IMR-90 (cell line): ENCODE results near the gene HTR3E. TPM values are rescaled to one million over a fixed set of nuclear protein-coding genes. Genes with fewer than 3 reads are reported as not detected.

Experiments
- ATAC-seq: fragments of 200-7000 bp; cut with Tn5 transposase; 2 replicates; pipeline ENCODE4 v1.9.1; 2020; ENCODE audit warnings: low read depth, mild to moderate bottlenecking, moderate library complexity
- BruUV-seq: library from RNA; stranded (reverse); fragments of 400-500 nt; replicated peaks from 2 replicates; lab custom pipeline; 2021; lab: Mats Ljungman, UMichigan
- CTCF ChIA-PET: fragments of 300-600 bp; formaldehyde crosslinking; extraction: SDS; loops from one replicate; lab custom pipeline; 2021; ENCODE audit warnings: antibody characterized with exemption; lab: Yijun Ruan, JAX
- POLR2A ChIA-PET: fragments of 300-600 bp; sonication (Branson Sonifier 250); formaldehyde crosslinking; loops from one replicate; lab custom pipeline; 2022; ENCODE audit warnings: antibody characterized with exemption; ENCODE audit not compliant: unreplicated experiment; lab: Charles Lee
- DNase-seq: peaks from one replicate; pipeline ENCODE4 v3.0.0; 2013
- H2AFZ ChIP-seq: replicated peaks from 2 replicates; pipeline ENCODE3; 2013; ENCODE audit warnings: low read length, mild to moderate bottlenecking; ENCODE audit not compliant: poor library complexity
- H2AK5ac ChIP-seq: 2 replicates; pipeline ENCODE4 v1.6.1; 2013; ENCODE audit warnings: low read depth, low read length, inconsistent platforms
- H2AK9ac ChIP-seq: replicated peaks from 2 replicates; pipeline ENCODE3; 2013; ENCODE audit warnings: mild to moderate bottlenecking, low read depth, low read length, moderate library complexity; ENCODE audit not compliant: poor library complexity
- H2BK120ac ChIP-seq: 2 replicates; pipeline ENCODE4 v1.6.1; 2013; ENCODE audit warnings: low read depth, low read length, inconsistent platforms
- H2BK15ac ChIP-seq: 3 replicates; pipeline ENCODE4 v1.6.1; 2013; ENCODE audit warnings: low read depth, low read length, inconsistent platforms
- H2BK20ac ChIP-seq: 2 replicates; pipeline ENCODE4 v1.6.1; 2013; ENCODE audit warnings: low read depth, mild to moderate bottlenecking, inconsistent platforms, low read length, moderate library complexity
- H2BK5ac ChIP-seq: 2 replicates; pipeline ENCODE4 v1.6.1; 2013; ENCODE audit warnings: mild to moderate bottlenecking, low read depth, low read length, inconsistent platforms; ENCODE audit not compliant: poor library complexity, severe bottlenecking
- H3K14ac ChIP-seq: replicated peaks from 2 replicates; pipeline ENCODE4 v1.6.1; 2013; ENCODE audit warnings: low read depth, low read length, inconsistent platforms
- H3K18ac ChIP-seq: 2 replicates; pipeline ENCODE4 v1.6.1; 2013; ENCODE audit warnings: low read depth, low read length, control low read depth
- H3K23ac ChIP-seq: 2 replicates; pipeline ENCODE4 v1.6.1; 2013; ENCODE audit warnings: low read depth, low read length, inconsistent platforms
- H3K27ac ChIP-seq: 2 replicates; pipeline ENCODE4 v1.5.1; 2013; ENCODE audit warnings: mild to moderate bottlenecking, control low read depth, low read length; ENCODE audit not compliant: insufficient read depth
- H3K27me3 ChIP-seq: 2 replicates; pipeline ENCODE4 v1.6.1; 2013; ENCODE audit warnings: low read length; ENCODE audit not compliant: control insufficient read depth, insufficient read depth
- H3K36me3 ChIP-seq: 2 replicates; pipeline ENCODE4 v1.6.1; 2013; ENCODE audit warnings: low read length, mixed read lengths; ENCODE audit not compliant: control insufficient read depth, insufficient read depth
- H3K4ac ChIP-seq: 2 replicates; pipeline ENCODE4 v1.6.1; 2013; ENCODE audit warnings: low read depth, low read length, inconsistent platforms
- H3K4me1 ChIP-seq: 2 replicates; pipeline ENCODE4 v1.6.1; 2013; ENCODE audit warnings: low read length, mixed read lengths; ENCODE audit not compliant: control insufficient read depth, insufficient read depth
- H3K4me2 ChIP-seq: 2 replicates; pipeline ENCODE4 v1.6.1; 2013; ENCODE audit warnings: low read depth, mild to moderate bottlenecking, control low read depth, low read length, moderate library complexity
- H3K4me3 ChIP-seq: 2 replicates; pipeline ENCODE4 v1.5.1; 2013; ENCODE audit warnings: low read depth, mild to moderate bottlenecking, control low read depth, low read length, moderate library complexity; ENCODE audit not compliant: insufficient read depth
- H3K56ac ChIP-seq: 2 replicates; pipeline ENCODE4 v1.6.1; 2013; ENCODE audit warnings: low read length, inconsistent platforms; ENCODE audit not compliant: insufficient read depth; ENCODE audit errors: extremely low read depth
- H3K79me1 ChIP-seq, 2 experiments: 2 replicates each; pipeline ENCODE4 v1.6.1; 2013; ENCODE audit warnings: low read length in 2 of 2, inconsistent platforms in 1 of 2, low read depth in 1 of 2
- H3K9ac ChIP-seq: 2 replicates; pipeline ENCODE4 v1.6.1; 2013; ENCODE audit warnings: low read depth, low read length, control low read depth
- H3K9me1 ChIP-seq: 2 replicates; pipeline ENCODE4 v1.6.1; 2013; ENCODE audit warnings: low read length, inconsistent platforms; ENCODE audit not compliant: insufficient read depth
- H3K9me3 ChIP-seq: 2 replicates; pipeline ENCODE4 v1.6.1; 2013; ENCODE audit warnings: low read length; ENCODE audit not compliant: control insufficient read depth, insufficient read depth
- H4K20me1 ChIP-seq: 2 replicates; pipeline ENCODE4 v1.6.1; 2013; ENCODE audit warnings: low read length, inconsistent platforms; ENCODE audit not compliant: insufficient read depth
- H4K5ac ChIP-seq: 2 replicates; pipeline ENCODE4 v1.6.1; 2013; ENCODE audit warnings: mild to moderate bottlenecking, low read depth, low read length, control low read depth
- H4K8ac ChIP-seq, 2 experiments: 2 replicates each; pipeline ENCODE4 v1.6.1; 2013; ENCODE audit warnings: low read depth in 2 of 2, low read length in 2 of 2, control low read depth in 1 of 2, inconsistent platforms in 1 of 2
- H4K91ac ChIP-seq: 2 replicates; pipeline ENCODE4 v1.6.1; 2013; ENCODE audit warnings: low read depth, low read length, inconsistent platforms; ENCODE audit not compliant: insufficient read depth
- CEBPB ChIP-seq: IDR thresholded peaks from 2 replicates; pipeline ENCODE4 v1.6.1; 2012; ENCODE audit warnings: low read depth, low read length, improper control_type of control experiment
- MAZ ChIP-seq: IDR thresholded peaks from 2 replicates; pipeline ENCODE4 v1.6.1; 2012; ENCODE audit warnings: low read depth, mild to moderate bottlenecking, low read length, improper control_type of control experiment, moderate library complexity, borderline replicate concordance
- WGBS, 2 experiments: methylation state at CpG; one replicate each; pipeline versions ENCODE4 v1.1.5 to v1.1.7; 2013; ENCODE audit warnings: missing lambda C conversion rate in 2 of 2; ENCODE audit not compliant: insufficient read length in 1 of 2; ENCODE audit errors: extremely low coverage in 2 of 2; 5-methylcytosine and 5-hydroxymethylcytosine counted together
- dilution Hi-C: fragments of 300-500 bp; cut with HindIII; formaldehyde crosslinking; loops from one replicate; pipeline ENCODE4 v1.14.3; 2018; ENCODE audit warnings: low sequenced_read_pairs; ENCODE audit not compliant: unreplicated experiment
- in situ Hi-C: fragments of 300-500 bp; cut with MboI; formaldehyde crosslinking; loops from 3 replicates; pipeline ENCODE4 v1.14.3; 2019; ENCODE audit warnings: low sequenced_read_pairs, inconsistent platforms, mixed read lengths
- intact Hi-C: fragments of 100-400 bp; cut with micrococcal nuclease; formaldehyde crosslinking; loops from 2 replicates; pipeline ENCODE4 v1.10.0; 2022
- polyA plus RNA-seq, 3 experiments: library from polyadenylated mRNA; depleted of rRNA; stranded (reverse); fragments of >200 nt; gene quantifications; 2 replicates each; pipeline ENCODE4 v1.2.3, GENCODE V29; 2012; ENCODE audit warnings: low replicate concordance in 1 of 3
- total RNA-seq: library from RNA; depleted of rRNA; stranded (reverse); fragments of >200 nt; gene quantifications from 2 replicates; pipeline ENCODE4 v1.2.3, GENCODE V29; 2012

HTR3E gene
- total and polyA plus RNA-seq, 2 of the 4 experiments (the other 2 are of a cell fraction): not detected

GRCh38 chr3:184085389-184085852, 11.4 kb upstream of the HTR3E start:
- Histone ChIP-seq H3K36me3 (no peaks in the 10 kb centered on the region), H2AK5ac (no peak overlapping the region), H2AK9ac (no peak overlapping the region), H3K4me1 (no peaks in the 10 kb centered on the region), H4K20me1 (no peaks in the 10 kb centered on the region), H3K4me3 (no peak overlapping the region), H4K91ac (no peak overlapping the region), H3K4ac (no peak overlapping the region), H2BK20ac (no peak overlapping the region), H3K4me2 (no peak overlapping the region), H3K23ac (no peak overlapping the region), H3K14ac (no peak overlapping the region), H2BK120ac (no peak overlapping the region), H3K79me1 (no peaks in the 10 kb centered on the region), H3K9me3 (peaks cover 6% of the 10 kb centered on the region), H2AFZ (no peak overlapping the region), H2BK15ac (no peak overlapping the region), H4K8ac (no peak overlapping the region), H3K27me3 (peaks cover 10% of the 10 kb centered on the region), H3K27ac (no peak overlapping the region), H3K18ac (no peak overlapping the region), H3K9ac (no peak overlapping the region), H3K56ac (no peak overlapping the region), H4K5ac (no peak overlapping the region), H3K9me1 (no peaks in the 10 kb centered on the region), H2BK5ac (no peak overlapping the region)
- peak; percentile 36 for DNase-seq
- no TSS peak for BruUV-seq
- in situ Hi-C loops (no loop called here), dilution Hi-C loops (no loop called here), intact Hi-C loops (no loop called here)
- WGBS, 2 experiments: 50% methylated on average over 1 of the region's 3 CpGs; no CpG with 5 or more reads in 1 of the 2 experiments
- CTCF ChIA-PET: no interaction called here
- POLR2A ChIA-PET: no interaction called here
- TF ChIP-seq CEBPB (peak; percentile 47; the same call in 1 of the 2 replicates), MAZ (no peak)
- ATAC-seq: no peak
